B cell (primary cell): Measurements from ENCODE around the gene STOML1.

Experiments
- EZH2 ChIP-seq: IDR thresholded peaks from 2 replicates; pipeline ENCODE4 v1.6.1; 2012; ENCODE audit warnings: borderline replicate concordance, low read depth, mild to moderate bottlenecking, moderate library complexity, low read length; ENCODE audit not compliant: insufficient read depth, poor library complexity, severe bottlenecking
- TF ChIP-seq, protein P1 (sequence below): fragments of 200-600 bp; IDR thresholded peaks from one replicate; pipeline ENCODE4 v1.8.0; 2022; ENCODE audit warnings: antibody characterized with exemption, mild to moderate bottlenecking

DNA sequence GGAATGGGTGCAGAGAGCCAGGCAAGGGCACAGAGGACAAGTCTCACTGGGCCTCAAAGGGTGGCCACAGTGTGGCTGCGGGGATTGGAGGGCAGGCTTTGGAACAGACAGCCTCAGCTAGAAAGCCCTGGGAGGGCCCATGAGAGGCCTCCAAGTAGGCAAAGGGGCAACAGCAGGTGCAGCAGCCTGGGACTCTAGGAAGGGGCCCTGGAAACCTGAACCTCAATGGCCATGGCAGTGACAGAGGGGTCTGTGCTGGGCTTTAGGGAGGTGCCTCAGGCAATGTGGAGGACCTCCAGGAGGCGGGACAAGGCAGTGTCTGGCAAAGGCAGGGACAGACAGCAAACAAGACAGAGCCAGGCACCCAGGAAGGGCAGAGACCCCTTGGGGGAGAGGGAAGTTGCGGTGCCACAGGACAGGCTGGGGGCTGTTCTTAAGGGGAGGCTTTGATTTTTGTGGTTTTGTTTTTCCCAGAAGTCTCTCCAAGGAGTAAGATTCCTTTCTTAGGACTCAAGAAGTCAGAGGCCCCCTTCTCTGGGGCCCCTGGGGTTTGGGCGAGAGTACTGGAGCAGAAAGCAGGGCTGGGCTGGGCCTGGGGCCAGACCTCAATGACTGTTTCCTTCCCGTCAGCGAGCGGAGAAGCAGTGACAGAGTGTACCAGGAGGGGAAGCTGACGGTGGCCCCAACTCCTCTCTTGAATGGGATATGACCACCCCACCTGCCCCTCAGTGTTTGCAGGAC, 9.7 kb downstream of the STOML1 start:
- TF ChIP-seq, protein P1, sequence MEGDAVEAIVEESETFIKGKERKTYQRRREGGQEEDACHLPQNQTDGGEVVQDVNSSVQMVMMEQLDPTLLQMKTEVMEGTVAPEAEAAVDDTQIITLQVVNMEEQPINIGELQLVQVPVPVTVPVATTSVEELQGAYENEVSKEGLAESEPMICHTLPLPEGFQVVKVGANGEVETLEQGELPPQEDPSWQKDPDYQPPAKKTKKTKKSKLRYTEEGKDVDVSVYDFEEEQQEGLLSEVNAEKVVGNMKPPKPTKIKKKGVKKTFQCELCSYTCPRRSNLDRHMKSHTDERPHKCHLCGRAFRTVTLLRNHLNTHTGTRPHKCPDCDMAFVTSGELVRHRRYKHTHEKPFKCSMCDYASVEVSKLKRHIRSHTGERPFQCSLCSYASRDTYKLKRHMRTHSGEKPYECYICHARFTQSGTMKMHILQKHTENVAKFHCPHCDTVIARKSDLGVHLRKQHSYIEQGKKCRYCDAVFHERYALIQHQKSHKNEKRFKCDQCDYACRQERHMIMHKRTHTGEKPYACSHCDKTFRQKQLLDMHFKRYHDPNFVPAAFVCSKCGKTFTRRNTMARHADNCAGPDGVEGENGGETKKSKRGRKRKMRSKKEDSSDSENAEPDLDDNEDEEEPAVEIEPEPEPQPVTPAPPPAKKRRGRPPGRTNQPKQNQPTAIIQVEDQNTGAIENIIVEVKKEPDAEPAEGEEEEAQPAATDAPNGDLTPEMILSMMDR, result no peak
- TF ChIP-seq EZH2, result no peak
